HG03159 (cell line): Measurements from ENCODE around the gene LRIF1.

ENCODE experiments used
- ATAC-seq: cut with Tn5 transposase; IDR thresholded peaks from one replicate; pipeline ENCODE4 v1.9.1; 2021; ENCODE audit warnings: mild to moderate bottlenecking, moderate library complexity; ENCODE audit not compliant: unreplicated experiment

The LRIF1 gene

GRCh38 chr1:110897681-110898080 is 66.0 kb downstream of the LRIF1 start:
- ATAC-seq, result no peak
